Vagina (tissue), 2 donors: ENCODE measurements around the gene CCR5.

Experiments
- CTCF ChIP-seq, 3 experiments: fragments of 450-650 bp in 2 of 3; fragments of 200-600 bp in 1 of 3; sonication (generic) in 1 of 3; IDR thresholded peaks; one replicate each; pipeline ENCODE4 v1.5.1; 2017 to 2019; ENCODE audit warnings: antibody characterized with exemption in 3 of 3, mild to moderate bottlenecking in 2 of 3, moderate library complexity in 2 of 3
- POLR2A ChIP-seq, 2 donors: fragments of 450-650 bp; IDR thresholded peaks; one replicate each; pipeline ENCODE4 v1.6.1; 2017; ENCODE audit warnings: antibody characterized with exemption in 2 of 2, mild to moderate bottlenecking in 2 of 2, moderate library complexity in 2 of 2

GRCh38 chr3:46405301-46406019 lies 34.7 kb downstream of the CCR5 start:
- no peak for TF ChIP-seq CTCF (IDR thresholded peaks at IDR 0.05)
- TF ChIP-seq POLR2A (IDR thresholded peaks at IDR 0.05) = no peak
